Endothelial cell (in vitro differentiated cells): ENCODE data around the gene MAPKBP1. TPM values are rescaled to one million over a fixed set of nuclear protein-coding genes. Genes with fewer than 3 reads are reported as not detected.
A peak's percentile ranks its signal among the peaks of the same experiment; 100 is the strongest.

Experiments
- DNase-seq: peaks from one replicate; pipeline ENCODE4 v3.0.0; 2021; ENCODE audit warnings: low spot score
- H3K27ac Mint-ChIP-seq: one replicate; pipeline ENCODE4 v1.8.0; 2021; ENCODE audit warnings: mixed read lengths, inconsistent platforms; ENCODE audit not compliant: unreplicated experiment
- H3K27me3 Mint-ChIP-seq: one replicate; pipeline ENCODE4 v1.8.0; 2021; ENCODE audit warnings: mild to moderate bottlenecking, moderate library complexity, mixed read lengths, inconsistent platforms; ENCODE audit not compliant: unreplicated experiment
- H3K36me3 Mint-ChIP-seq: one replicate; pipeline ENCODE4 v1.8.0; 2021; ENCODE audit warnings: mild to moderate bottlenecking, low read depth, mixed read lengths, inconsistent platforms; ENCODE audit not compliant: unreplicated experiment
- H3K4me1 Mint-ChIP-seq: one replicate; pipeline ENCODE4 v1.8.0; 2021; ENCODE audit warnings: mild to moderate bottlenecking, mixed read lengths, inconsistent platforms; ENCODE audit not compliant: unreplicated experiment
- H3K4me3 Mint-ChIP-seq: one replicate; pipeline ENCODE4 v1.8.0; 2021; ENCODE audit warnings: mild to moderate bottlenecking, mixed read lengths, inconsistent platforms; ENCODE audit not compliant: unreplicated experiment
- H3K9me3 Mint-ChIP-seq: one replicate; pipeline ENCODE4 v1.8.0; 2021; ENCODE audit warnings: mixed read lengths, inconsistent platforms; ENCODE audit not compliant: unreplicated experiment
- total RNA-seq: library from RNA; stranded (reverse); fragmentation: NEBNext Ultra II Directional; extraction: Animal tissue kit (Norgen Biotek cat#: 25700); gene quantifications from one replicate; pipeline ENCODE4 v1.2.1, GENCODE V29; 2021; ENCODE audit not compliant: unreplicated experiment
- TF ChIP-seq, protein P1 (sequence below): fragments of 200-600 bp; sonication (generic); IDR thresholded peaks from one replicate; pipeline ENCODE4 v1.5.0; 2021; ENCODE audit warnings: antibody characterized with exemption; ENCODE audit not compliant: unreplicated experiment

Gene MAPKBP1
- total RNA-seq, 1 donor from 2014 or later, result 36.2 TPM

DNA sequence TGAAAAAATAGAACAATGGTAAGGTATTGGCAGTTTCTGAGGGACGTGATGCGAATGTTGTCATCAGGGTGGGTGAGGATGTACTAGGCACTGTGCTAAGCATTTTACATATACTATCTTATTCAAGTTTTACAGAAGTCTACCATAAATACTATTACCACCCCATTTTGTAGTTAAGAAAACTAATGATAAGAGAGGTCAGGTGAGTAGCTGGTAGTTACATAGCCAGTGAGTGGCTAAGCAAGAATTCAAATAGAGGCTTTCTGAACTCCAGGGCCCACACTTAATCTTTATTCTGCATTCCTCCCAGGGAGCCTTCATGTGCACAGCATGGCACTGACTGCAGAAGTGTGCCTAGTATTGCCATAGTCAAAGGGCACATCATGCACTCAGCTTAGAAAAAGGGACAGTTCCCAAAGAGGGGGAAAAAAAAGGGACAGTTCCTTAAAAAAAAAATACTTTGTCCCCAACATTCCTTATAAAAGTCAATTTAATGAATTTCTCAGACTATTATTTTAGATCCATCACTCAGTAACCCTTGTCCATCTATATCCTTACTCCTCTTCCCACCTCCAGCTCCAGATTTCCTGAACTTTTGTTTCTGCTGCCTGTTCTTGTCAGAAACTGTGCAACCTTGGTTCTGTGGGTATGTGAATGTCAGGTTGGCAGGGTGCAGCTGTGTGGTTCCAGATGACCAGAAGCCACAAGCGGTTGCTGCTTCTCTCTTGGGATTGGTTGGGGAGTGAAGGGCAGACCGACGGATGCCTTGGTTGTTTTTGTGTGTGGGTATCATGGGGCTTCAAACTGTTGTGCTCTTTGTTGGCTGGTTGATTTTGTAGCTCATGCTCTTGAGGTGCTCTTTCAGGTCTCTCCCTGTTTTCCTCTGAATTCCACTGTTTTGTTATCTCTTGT lies 8.3 kb downstream of the MAPKBP1 start:
- Mint-ChIP-seq H3K27me3 (peaks cover 1% of the 10 kb centered on the region), H3K4me3 (no peak overlapping the region), H3K9me3 (no peaks in the 10 kb centered on the region), H3K36me3 (no peaks in the 10 kb centered on the region), H3K27ac (no peak overlapping the region), H3K4me1 (peaks cover 47% of the 10 kb centered on the region)
- DNase-seq, result no peak
- TF ChIP-seq, protein P1, sequence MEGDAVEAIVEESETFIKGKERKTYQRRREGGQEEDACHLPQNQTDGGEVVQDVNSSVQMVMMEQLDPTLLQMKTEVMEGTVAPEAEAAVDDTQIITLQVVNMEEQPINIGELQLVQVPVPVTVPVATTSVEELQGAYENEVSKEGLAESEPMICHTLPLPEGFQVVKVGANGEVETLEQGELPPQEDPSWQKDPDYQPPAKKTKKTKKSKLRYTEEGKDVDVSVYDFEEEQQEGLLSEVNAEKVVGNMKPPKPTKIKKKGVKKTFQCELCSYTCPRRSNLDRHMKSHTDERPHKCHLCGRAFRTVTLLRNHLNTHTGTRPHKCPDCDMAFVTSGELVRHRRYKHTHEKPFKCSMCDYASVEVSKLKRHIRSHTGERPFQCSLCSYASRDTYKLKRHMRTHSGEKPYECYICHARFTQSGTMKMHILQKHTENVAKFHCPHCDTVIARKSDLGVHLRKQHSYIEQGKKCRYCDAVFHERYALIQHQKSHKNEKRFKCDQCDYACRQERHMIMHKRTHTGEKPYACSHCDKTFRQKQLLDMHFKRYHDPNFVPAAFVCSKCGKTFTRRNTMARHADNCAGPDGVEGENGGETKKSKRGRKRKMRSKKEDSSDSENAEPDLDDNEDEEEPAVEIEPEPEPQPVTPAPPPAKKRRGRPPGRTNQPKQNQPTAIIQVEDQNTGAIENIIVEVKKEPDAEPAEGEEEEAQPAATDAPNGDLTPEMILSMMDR, result no peak

DNA sequence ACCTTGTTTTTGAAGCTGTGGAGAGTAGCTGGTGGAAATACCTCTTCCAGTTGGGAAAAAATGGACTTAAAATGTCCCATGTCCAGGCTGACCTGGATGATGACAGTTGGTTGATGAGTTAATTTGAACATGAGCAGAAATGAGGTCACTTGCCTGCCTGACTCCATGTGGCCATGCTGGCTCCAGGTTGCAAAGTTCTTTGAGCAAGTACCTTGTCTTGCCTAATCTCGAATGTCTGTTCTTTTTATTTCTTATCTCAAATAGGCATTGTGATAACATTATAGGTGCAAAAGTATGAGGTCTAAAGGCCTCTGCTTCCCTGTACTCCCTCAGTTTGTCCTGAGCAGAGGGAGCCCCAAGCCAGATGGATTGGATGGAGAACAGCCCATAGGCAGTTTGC lies 9.0 kb downstream of the MAPKBP1 start:
- no peak overlapping the region for H3K4me3 Mint-ChIP-seq
- DNase-seq, result no peak
- peaks cover 1% of the 10 kb centered on the region for H3K27me3 Mint-ChIP-seq
- no peaks in the 10 kb centered on the region for H3K36me3 Mint-ChIP-seq
- H3K9me3 Mint-ChIP-seq, result no peaks in the 10 kb centered on the region
- TF ChIP-seq, protein P1, result no peak
- no peak overlapping the region for H3K27ac Mint-ChIP-seq
- H3K4me1 Mint-ChIP-seq, result peaks cover 42% of the 10 kb centered on the region

DNA sequence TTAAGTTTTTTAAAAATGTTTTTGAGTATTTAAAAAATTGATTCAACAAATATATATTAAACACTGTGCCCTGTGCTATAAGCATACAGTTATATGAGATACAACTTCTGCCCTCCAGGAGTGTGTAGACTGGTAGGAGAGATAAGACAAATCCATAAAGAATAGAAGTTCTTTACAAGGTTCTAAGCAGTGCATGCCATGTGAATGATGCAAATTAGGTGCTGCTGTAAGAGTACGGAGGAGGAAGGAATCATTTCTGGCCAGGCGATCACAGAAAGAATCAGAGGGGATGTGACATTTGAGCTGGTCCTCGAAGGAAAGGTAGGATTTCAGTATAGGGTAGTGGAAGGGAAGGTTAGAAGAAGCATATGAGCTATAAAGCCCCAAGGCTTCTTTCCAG lies 14.0 kb downstream of the MAPKBP1 start:
- Mint-ChIP-seq H3K27ac (peak overlapping the region; percentile 100), H3K4me3 (no peak overlapping the region), H3K36me3 (peaks cover 8% of the 10 kb centered on the region), H3K27me3 (peaks cover 5% of the 10 kb centered on the region), H3K4me1 (peaks cover 49% of the 10 kb centered on the region), H3K9me3 (no peaks in the 10 kb centered on the region)
- no peak for DNase-seq
- TF ChIP-seq, protein P1, result no peak

DNA sequence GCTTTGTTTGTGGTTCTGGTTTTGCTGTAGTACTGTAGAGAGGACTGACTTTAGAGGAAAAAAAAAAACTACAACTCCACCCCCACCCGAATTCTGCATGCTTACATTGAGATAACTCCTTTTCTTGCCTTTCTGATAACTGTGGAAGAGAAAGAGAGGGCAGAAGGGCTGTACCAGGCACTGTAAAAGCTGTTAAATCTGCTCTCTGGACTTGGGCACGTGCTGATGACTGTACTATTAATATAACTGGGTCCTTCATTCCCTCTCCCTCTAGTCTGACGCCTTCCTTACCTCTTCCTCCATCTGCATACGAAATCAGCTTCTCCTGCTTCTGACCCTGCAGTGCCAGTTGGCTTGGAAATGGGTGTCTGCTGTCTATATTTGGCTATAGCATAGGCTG lies 15.0 kb downstream of the MAPKBP1 start:
- Mint-ChIP-seq H3K4me3 (no peak overlapping the region), H3K27me3 (peaks cover 5% of the 10 kb centered on the region), H3K9me3 (no peaks in the 10 kb centered on the region), H3K36me3 (peaks cover 8% of the 10 kb centered on the region), H3K4me1 (peaks cover 53% of the 10 kb centered on the region), H3K27ac (peak overlapping the region; percentile 100)
- TF ChIP-seq, protein P1, result no peak
- DNase-seq, result no peak

DNA sequence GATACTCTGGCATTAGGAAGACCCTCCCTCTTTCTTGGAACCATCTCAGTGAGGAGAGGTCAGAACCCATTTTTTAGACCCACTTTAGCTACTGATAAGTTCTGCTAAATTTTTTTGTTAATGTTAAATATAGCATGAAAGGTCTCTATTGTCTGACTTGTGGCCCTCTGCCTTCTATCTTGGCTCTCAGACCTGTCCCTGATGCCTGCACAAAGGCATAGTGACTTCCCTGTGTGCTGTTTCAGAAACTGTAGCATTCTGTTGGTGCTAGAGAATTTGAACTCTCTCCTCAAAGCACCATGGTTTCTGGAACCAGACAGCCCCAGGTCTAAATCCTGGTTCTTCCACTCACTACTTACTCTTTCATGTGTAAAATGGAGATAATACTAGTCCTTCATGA lies 15.4 kb downstream of the MAPKBP1 start:
- peaks cover 5% of the 10 kb centered on the region for H3K27me3 Mint-ChIP-seq

More for the DNA sequence above, 15.4 kb downstream of the MAPKBP1 start:
- H3K4me3 Mint-ChIP-seq, result no peak overlapping the region
- peaks cover 53% of the 10 kb centered on the region for H3K4me1 Mint-ChIP-seq
- no peak for DNase-seq
- TF ChIP-seq, protein P1, result no peak
- peaks cover 8% of the 10 kb centered on the region for H3K36me3 Mint-ChIP-seq
- peak overlapping the region; percentile 100 for H3K27ac Mint-ChIP-seq
- H3K9me3 Mint-ChIP-seq, result no peaks in the 10 kb centered on the region
